Measurements from ENCODE around the gene ASCL1.

ASCL1 gene

DNA sequence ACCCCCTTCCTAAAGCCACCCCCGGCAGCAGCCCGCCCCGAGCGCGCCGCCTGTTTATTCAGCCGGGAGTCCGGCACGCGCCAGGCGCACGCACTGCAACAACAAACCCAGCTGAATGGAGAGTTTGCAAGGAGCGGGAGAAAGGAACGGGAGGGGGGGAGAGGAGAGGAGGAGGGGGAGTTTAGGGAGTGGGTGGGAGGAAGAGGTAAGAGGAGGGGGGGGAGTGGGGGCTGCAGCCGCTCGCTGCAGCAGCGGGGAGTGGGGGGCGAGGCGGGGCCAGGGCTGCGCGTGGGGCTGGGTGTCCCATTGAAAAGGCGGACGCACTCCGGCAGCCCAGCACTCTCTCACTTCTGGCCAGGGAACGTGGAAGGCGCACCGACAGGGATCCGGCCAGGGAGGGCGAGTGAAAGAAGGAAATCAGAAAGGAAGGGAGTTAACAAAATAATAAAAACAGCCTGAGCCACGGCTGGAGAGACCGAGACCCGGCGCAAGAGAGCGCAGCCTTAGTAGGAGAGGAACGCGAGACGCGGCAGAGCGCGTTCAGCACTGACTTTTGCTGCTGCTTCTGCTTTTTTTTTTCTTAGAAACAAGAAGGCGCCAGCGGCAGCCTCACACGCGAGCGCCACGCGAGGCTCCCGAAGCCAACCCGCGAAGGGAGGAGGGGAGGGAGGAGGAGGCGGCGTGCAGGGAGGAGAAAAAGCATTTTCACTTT is at the start of gene ASCL1:
TSS of gene ASCL1 (plus strand) at position 336 of the 712 bp plus-strand sequence. CDS start 571 bp downstream, outside the sequence.
- peak; percentile 16 for DNase-seq

DNA sequence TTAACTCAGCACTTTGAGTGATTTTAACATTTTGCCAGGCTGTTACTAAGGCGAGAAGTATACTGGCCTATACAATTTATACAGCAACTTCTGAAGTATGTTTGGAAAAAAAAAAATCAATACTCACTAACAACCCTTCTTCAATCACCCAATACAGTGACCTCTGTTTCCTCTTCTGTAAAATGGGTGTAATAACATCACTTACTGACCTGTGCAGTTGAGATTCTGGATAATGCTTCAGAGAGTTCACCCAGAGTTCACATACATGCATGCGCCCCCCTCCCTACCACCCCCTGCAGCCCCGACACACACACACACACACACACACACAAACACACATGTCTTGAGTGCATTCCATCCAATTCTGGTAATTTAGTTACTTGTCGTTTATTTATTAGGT is 49.6 kb upstream of the ASCL1 start:
- no peak for DNase-seq

DNA sequence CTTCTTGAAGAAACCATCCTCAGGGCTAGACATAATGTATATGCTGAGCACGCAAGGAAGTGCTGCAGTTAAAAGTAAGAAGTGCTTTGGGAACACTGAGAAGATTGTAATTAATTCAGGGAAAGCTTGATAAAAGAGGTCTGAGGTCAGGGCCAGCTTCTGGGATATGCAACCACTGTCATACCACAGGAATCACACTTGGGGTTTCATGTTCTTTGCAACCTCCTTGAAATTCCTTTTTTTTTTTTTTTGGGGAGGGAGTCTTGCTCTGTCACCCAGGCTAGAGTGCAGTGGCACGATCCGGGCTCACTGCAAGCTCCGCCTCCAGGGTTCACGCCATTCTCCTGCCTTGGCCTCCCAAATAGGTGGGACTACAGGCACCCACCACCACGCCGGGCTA is 47.3 kb upstream of the ASCL1 start:
- DNase-seq: no peak

DNA sequence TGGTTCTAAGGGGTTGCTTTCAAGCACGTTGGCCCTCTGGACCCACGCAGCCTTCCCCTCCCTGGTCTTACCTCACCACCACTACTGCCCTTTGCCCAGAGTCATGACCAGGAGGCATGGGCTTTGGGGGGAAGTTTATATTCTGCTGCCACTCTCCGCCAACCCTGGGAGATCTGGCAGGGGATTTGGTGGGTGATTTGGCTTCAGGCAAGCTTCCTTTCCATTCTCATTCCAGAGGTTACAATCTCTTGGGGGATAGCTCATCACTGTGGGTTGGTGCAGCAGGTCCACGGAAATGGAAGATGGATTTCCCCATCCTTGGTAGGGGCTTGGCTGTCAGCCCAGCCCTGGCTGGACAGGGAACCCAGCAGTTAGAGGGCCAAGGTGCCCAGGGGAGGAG is 46.7 kb upstream of the ASCL1 start:
- no peak for DNase-seq

DNA sequence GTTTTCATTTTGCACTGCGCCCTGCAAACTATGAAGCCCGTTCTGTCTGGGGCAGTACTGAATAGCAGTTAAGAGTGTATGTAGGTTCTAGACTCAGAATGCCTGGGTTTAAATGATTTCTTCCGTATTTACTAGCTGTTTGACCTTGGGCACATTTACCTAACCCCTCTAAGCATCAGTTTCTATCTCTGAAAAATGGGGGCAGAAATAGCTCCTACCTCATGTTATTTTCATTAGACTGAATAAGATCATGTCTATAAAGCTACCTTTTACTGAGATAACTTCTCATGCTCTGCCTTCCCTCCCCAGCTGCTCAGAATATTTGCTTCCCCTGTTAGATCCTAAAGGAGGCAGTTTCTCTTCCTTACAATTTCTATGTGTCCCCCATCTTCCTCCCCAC is 46.2 kb upstream of the ASCL1 start:
- no peak for DNase-seq

DNA sequence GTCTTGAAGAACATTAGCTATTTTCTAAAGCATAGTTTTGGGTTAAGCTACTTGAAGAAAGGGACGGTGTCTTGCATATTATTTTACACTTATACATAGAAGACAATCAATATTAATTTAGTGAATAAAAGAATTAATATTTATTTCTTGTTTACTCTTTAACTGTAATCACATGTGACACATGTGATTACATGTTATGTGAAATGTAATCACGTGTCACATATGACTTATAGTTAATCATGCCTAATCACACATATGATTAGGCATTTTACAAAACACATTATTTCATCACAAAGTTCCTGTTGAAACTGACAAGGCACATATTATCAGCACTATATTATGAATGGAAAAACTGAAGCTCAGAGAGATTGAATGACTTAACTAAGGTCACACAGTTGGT is 45.2 kb upstream of the ASCL1 start:
- DNase-seq: no peak

DNA sequence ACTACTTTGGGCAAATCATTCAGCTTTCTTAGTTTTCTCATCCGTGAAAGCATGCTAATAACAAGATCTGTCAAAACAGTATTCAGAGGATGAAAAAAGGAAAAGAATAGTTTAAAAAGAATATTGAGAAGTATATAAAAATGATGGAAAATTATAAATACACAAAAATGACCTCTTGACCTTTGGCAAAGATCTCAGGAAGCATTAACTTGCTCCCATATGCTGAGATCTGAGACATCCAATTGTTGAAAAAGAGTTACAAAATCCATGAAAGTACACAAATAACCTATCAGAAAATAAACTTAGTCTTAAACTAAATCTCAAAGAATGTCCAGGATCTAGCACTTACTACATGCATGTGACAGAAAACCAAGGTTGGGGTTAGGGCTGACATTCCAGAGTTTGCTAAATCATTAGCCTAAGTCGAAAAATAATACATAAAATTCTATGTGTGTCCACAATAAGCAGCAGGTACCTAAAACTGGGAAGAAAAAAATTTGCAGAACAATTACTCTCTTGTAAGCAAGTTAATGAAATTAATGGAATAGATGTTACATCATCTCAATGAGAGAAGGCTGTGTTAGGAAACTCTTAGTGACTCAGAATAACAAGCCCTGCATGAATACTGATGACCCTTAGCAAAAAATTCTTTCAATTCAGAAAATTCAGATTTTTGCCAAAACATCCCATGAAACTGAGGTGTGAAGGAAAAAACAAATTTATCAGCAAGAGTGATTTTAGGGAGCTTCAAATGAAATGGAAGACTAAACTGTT is 43.8 kb upstream of the ASCL1 start:
- DNase-seq: no peak

DNA sequence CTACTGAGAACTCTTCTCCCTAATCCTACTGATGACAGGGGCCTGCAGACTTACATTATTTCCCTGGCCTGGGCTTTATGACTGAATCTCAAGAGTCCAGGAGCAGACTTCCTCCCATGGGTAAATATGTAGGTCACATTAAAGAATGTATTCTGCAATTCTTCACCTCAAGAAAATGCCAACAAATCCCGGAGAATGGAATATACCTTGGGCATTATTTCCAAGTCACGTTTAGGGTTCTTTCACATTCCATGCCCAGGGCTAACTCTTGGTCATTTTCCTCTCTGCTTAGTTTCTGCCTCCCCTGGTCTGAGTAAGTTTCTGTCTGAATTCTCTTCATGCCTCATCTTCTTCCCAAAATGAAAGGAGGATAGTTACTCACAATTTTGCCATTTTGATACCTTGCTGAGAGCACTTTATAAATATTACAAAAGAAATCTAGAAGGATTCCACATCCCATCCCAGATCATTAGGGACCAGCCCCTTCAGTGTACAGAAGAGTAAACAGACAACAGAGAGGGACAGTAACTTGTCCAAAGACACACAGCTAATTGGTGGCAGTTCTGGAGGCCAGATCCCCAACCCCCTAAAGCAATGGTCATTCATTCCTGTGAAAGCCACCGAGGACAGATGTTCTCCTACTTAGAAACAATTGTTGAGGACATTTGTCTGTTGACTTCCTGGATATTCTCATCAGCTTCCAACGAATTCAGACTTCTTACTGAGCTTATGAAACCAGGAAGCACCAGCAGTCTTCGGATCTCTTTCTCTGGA is 41.0 kb upstream of the ASCL1 start:
- DNase-seq: no peak

DNA sequence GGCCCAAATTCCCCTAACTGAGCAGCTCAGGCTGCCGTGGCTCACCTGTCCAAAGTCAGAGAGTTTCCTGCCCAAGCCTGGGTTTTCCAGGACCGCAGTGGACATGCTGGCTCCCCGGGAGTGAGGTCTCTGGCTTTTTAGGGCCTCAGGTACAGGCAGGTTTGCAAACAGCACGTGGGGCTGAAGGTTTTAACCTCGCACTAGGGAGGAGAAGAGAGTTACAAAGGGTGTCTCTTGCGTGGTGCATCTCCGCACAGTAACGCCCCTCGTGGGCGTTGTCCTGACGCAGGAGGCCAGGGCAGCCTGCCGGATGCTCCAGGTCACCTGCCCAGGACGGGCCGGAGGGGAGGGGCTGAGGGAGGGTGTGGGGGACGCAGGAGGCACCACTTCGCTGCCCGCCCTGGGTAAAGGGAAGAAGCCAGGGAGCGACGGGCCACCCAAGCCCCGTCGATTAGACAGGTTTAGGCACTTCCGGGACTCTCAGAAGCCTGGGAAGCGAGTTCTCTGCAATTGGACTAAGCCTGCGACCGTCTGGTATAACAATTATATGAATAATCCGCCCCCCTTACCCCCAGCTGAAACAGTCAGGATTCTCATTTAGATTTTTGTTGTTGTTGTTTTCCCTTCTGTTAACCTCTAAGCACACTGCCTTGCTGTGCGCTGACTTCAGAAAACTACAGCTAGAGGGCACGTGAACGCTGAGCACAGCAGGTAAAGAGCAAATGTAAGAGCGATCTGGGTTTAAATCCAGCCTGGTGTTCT is 40.3 kb upstream of the ASCL1 start, which contains the start of gene PAH:
TSS of gene PAH (minus strand) at position 219 of the 762 bp plus-strand sequence. CDS start at position 105, 114 bp downstream.
- peak; percentile 3 for DNase-seq

DNA sequence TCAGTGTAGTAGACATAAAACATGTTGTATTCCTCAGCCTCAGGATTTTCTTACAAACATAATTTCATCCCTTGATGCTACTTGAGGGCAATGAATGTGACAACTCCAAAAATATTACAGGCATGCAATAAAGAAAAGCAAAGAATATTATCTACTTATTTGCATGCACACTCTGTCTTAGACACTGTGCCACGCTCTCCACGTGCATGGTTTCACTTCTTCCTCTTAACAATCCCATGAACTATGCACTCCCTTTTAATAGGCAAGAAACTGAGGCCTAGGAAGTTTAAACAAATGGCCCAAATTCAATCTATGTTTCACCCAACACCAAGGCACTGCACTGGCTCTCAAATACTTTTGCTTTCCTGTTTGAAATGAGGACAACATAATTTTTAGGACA is 38.6 kb upstream of the ASCL1 start:
- no peak for DNase-seq

DNA sequence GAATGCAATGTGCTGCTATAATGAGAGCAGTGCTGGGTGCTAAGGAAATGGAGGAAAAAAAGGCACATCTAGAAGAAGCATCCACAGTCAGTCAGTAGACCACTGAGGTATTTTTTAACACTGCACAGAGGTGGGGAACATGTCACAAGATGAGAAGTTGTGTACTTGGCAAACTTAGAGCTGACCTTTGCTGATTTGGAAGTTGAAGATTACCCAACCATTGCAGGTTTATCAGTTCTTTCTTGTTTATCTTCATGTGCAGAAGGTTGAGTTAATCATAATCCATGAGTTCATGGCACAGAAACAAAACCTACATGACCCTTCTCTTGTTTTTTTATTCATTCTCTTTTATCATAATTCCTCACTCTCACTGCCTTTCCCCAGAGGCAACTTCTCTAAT is 37.2 kb upstream of the ASCL1 start:
- no peak for DNase-seq

DNA sequence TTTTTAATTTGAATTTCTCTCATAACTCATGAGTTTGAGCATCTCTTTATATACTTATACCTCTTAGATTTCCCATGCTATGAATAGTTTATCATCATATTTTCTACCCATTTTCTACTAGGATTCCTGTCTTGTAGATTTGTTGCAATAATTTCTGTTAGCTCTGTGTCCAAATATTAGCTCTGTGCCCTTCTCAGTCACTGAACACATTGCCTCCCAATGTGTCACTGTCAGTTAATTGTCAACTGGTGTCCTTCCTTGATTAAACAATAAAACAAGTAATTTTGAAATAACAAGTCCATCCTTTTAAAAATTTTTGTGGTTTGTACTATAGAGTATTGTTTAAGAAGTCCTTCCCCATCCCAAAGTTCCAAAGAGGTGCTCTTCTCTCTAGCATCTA is 36.2 kb upstream of the ASCL1 start:
- DNase-seq: no peak

DNA sequence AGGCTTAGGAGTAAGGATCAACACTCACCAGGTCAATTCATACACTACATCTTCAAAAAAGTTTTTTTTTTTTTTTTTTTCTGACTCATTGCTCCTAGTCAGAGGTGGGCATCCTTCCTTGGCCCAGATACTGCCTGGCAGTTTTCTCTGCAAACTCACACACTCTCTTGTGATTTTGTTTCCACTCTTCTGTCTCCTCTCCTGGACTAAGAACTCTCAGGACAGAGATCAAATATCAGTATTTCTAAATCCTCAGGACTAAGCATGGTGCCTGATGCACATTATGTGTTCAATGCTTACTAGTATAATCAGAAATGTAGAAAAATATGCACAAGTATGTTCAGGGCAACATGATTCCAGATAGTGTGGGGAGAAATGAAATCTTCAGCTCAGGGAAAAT is 30.3 kb upstream of the ASCL1 start:
- DNase-seq: no peak

DNA sequence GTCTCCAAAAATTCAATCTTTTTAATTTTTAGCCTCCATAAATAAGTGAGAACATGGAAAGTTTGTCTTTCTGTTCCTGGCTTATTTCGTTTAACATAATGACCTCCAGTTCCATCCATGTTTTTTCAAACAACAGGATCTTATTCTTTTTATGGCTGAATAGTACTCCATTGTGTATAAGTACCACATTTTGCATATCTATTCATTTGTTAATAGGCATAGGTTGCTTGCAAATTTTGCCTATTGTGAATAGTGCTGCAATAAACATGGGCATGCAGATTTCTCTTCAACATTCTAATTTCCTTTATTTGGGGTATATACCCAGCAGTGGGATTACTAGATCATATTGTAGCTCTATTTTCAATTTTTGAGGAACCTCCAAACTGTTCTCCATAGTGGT is 24.3 kb upstream of the ASCL1 start:
- DNase-seq: no peak

DNA sequence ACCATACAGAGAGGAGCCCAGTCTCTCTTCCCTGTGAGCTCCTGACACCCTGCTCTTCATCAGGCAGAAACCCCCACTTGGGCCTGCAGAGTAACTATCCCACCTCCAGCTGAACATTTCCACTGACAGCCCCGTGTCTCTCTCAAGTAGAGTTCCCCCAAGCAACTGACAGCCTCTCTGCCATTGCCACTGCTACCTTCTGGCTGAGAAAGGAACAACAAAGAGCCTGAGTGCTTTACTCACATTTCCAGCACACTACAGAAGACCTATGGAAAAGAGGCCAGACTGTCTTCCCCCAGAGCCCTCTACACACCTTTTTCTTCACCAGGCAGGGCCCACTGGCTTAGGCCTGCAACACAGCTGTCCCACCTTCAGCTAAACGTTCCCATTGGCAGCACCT is 18.4 kb upstream of the ASCL1 start:
- DNase-seq: no peak

DNA sequence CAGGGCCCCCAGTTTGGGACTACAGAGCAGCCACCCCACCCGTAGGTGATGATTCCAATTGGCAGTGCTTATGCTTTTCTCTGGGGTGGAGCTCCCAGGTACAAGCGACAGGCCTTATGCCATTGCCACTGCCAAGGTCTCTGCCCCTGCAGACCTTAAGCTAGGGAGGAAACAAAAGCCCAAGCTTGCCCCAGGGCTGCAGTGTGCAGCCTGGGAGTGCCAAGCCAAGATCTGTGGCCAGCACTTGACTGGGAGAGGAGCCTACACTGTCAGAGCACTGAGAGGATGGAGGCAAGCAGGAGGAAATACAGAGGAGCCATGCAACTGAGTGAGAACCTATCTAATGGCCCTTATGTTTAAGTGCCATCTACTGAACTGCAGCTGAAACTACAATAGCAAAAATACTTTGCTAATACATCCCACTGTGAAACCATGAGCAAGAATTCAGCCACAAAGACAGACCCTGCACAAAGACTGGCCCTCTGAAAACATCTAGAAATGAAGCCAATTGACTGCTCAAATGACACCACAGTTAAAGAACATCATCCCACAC is 17.7 kb upstream of the ASCL1 start:
- DNase-seq: no peak

DNA sequence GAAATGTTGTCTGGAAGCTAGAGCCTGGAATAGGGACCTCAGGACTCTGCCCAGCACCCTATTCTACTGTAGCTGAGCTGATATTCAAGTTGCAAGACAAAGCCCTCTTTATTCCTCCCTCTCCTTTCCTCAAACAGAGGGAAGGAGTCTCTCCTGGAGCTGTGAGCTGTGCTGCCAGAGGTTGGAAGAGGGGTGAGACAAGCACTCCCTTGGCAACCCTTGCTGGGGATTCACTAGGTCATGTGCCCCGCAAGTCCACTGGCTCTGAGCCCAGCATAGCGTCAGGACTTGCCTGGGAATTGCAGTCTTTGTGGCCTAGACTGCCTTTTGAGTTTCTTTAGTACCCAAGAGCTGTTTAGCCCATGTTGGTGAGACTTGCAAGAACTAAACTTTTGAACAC is 11.4 kb upstream of the ASCL1 start:
- DNase-seq: no peak

DNA sequence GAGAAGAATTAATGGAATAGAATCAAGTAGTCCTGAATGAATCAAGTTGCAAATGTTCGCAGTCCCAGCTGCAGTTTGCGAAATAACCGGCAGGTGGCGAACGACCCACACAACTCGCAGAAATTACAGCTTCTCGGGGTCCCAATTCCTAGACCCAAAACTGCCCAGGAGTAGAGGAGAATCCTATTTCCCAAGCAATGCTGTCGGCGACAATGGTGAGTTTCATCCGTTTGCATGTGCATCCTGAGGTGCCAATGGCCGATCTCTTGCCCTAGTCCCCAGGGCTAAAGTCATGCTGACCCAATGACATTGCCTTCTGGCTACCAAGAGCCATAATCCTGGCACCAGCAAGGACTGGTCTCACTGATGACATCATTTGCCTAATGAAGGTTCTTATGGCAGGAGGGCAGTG is 8.5 kb upstream of the ASCL1 start:
- DNase-seq: peak; percentile 56

DNA sequence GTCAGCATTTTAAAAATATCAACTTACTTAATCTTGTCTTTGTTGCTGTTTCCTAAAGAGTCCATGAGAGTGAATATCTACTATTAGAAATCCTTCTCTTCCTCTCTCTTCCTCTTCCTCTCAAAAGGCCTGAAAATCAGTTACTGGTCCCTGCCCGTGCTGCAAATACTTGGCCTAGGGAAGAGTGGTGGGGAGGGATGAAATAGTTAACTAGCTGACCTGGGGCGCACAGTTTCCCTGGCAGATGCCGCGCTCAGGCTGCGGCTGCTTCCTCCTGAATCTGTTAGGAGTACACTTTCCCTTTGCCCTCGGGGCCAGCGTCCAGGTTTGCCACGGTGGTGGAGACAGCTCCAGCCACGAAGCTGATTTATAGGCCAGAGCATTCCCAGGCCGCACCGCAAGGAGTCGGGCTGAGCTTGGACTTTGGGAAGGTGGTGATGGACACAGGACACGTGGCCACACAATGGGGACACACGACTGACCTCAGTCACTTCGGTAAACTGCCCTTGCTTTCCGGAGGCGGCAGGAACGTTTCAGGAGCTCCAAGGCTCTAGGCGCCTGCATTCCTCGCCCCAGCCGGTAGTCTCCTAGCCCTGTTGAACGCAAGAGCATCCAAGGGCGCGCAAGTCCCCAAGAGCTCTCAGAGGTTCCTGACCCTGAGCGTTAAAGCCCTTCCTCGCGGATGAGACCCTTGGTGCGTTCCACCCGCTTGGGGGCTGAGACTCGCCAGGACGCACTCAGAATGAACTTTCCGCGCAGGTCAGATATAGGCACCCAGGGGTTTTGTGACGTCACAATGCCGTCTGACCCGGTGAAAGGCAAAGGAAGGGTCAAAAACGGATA is 7.1 kb upstream of the ASCL1 start:
- DNase-seq: no peak

DNA sequence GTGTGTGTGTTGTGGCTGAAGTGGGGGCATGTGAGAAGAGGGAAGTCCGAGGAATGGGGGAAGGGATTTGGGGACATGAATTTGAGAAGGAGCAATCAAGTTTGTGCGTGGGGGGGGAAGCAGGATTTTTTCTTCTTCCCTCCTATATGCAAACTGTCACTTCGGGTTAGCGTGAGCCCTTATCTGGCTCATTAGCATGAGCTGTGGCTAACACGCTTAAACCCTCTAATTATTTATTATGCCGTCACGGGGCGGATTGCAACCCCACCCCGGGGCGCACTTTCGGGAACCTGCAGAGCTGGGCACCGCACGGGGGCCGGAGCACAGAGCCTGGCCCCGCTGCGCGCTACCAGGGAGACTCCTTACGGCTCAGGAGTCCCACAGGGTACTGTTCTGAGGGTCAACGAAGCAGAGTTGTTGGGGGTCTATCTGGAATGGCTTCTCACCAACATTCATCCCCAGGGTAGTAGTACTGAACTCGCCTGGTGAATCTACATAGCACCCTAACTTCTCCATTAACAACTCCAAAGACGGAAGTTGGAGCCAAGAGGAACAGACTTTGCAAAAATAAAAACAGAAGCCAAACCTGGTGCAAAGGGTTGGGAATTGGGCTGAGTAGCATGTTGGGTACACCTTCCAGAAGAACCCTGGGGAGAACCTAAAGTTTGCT is 6.4 kb upstream of the ASCL1 start:
- DNase-seq: no peak

DNA sequence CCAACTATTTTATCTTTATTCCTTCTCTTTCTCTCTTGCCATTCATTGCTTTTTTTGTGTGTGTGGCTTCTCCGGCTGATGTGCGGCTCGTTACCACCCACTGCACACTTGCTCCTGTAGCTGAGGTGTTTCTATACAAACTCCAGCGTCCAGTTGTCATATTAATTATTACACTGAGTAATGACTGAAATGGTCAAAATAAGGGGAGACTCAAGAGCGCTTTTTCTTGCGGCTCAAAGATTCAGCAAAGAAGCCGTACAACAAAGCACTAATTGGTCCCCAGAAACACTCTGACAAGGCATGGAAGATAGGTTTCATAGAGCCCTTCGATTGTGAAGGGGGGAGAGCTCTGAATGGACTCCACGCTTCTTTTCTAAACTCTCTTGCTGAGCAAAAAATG is 5.6 kb upstream of the ASCL1 start:
- no peak for DNase-seq
